Mammary microvascular endothelial cell (primary cell): ENCODE measurements around the gene MOAP1. TPM values are rescaled to one million over a fixed set of nuclear protein-coding genes. Genes with fewer than 3 reads are reported as not detected.

Source experiments
- total RNA-seq: library from RNA; depleted of rRNA; stranded (reverse); fragments of >200 nt; gene quantifications from 2 replicates; pipeline ENCODE4 v1.2.3, GENCODE V29; 2015

MOAP1 gene, protein sequence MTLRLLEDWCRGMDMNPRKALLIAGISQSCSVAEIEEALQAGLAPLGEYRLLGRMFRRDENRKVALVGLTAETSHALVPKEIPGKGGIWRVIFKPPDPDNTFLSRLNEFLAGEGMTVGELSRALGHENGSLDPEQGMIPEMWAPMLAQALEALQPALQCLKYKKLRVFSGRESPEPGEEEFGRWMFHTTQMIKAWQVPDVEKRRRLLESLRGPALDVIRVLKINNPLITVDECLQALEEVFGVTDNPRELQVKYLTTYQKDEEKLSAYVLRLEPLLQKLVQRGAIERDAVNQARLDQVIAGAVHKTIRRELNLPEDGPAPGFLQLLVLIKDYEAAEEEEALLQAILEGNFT
- total RNA-seq: 11.3 and 13.1 TPM in 2 replicates

DNA sequence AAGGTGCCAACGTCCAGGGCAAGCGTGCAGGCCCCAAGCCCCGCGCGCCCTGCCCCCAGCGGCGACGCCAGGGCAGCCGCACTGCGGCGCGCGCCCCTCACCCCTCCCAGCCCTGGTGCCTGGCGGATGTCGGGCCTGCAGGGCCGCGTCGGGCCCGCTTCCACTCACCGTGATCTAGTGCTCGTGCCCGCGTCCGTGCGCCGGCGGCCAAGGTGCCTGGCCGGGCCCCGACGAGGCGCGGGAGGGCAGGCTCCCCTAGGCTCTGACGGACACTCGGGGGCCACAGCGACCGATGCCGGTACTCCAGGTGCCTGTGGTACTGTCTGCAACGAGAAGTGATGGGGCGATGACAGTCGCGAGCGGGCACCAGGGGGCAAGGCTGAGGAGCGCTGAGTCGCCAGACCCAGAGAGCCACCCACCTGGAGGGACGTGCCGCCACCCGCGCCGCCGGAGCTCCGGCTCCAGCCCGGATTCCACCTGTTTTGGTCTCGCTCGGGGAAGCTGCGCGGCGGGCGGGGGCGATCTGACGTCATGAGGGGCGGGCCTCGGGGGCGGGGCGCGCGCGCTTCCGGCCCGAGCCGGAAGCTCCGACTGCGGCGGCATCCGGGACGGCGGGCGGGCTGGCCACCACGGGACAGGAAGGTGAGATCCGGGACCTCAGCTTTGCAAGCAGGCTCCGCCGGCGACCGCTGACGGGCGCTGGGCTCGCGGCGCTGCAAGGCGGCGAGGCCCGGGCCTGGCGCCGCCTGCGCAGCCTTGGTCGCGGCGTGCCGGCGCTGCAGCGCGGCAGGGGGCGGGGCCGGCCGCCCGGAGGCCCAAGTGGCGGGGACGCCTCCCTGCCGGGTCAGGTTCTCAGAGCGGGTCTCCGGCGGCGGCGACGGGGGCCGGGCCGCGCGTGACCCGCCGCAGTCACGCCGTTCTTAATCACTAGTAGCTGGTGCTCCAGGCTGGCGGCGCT lies at the start of gene MOAP1, which contains the start of gene LYSET:
Gene MOAP1 (minus strand): TSS at position 507 of the 958 bp plus-strand sequence. CDS start 655 bp downstream, outside the sequence.
Gene LYSET (plus strand): TSS at position 927 of the 958 bp plus-strand sequence. CDS start 89 bp downstream, outside the sequence.

GRCh38 chr14:93206793-93207467 lies 22.2 kb upstream of the MOAP1 start, which contains the start of the genes GON7 and UBR7:
Gene GON7, minus strand, starts transcription at chr14:93207065. Its CDS starts 28 bp downstream, at chr14:93207037.
Gene UBR7, plus strand, starts transcription at chr14:93207256. Its CDS starts 36 bp downstream, at chr14:93207292.

Other genes with a start within 250 kb of the MOAP1 start
- gene ITPK1, start 69.0 kb downstream of the MOAP1 start, total RNA-seq: 29.9 and 37.3 TPM in 2 replicates
- 12.9 and 17.7 TPM in 2 replicates for gene LYSET, start 420 bp upstream of the MOAP1 start, total RNA-seq
- gene GON7, start 22.2 kb upstream of the MOAP1 start, total RNA-seq: 16.9 and 21.9 TPM in 2 replicates
- gene UBR7, start 22.4 kb upstream of the MOAP1 start, total RNA-seq: 33.8 and 42.8 TPM in 2 replicates
- 10.5 and 11.2 TPM in 2 replicates for gene BTBD7, start 148.1 kb upstream of the MOAP1 start, total RNA-seq
- gene COX8C, start 162.3 kb upstream of the MOAP1 start, total RNA-seq: not detected in 2 replicates
- not detected in 2 replicates for gene UNC79, start 246.0 kb upstream of the MOAP1 start, total RNA-seq